Panc1 (cell line): ENCODE results near the gene PHKB.

Experiments
- CTCF ChIP-seq: fragments of 450-650 bp; IDR thresholded peaks from 2 replicates; pipeline ENCODE4 v1.5.1; 2017; ENCODE audit warnings: mild to moderate bottlenecking
- POLR2AphosphoS5 ChIP-seq: IDR thresholded peaks from 2 replicates; pipeline ENCODE4 v1.6.1; 2012; ENCODE audit warnings: mild to moderate bottlenecking, low read depth, low read length, moderate library complexity
- REST ChIP-seq, 2 experiments: IDR thresholded peaks; 2 replicates each; pipeline ENCODE4 v1.6.1; 2011 to 2012; ENCODE audit warnings: low read depth in 2 of 2, control low read depth in 1 of 2, low read length in 1 of 2, mild to moderate bottlenecking in 1 of 2, moderate library complexity in 1 of 2; ENCODE audit not compliant: insufficient read depth in 1 of 2
- SIN3A ChIP-seq: IDR thresholded peaks from 2 replicates; pipeline ENCODE4 v1.6.1; 2012; ENCODE audit warnings: low read depth, mild to moderate bottlenecking, low read length, moderate library complexity, borderline replicate concordance; ENCODE audit not compliant: insufficient read depth
- TCF7L2 ChIP-seq: IDR thresholded peaks from 2 replicates; pipeline ENCODE4 v1.6.1; 2011; ENCODE audit warnings: mild to moderate bottlenecking, low read depth, low read length, inconsistent platforms

- TF ChIP-seq CTCF (no peak), REST (IDR thresholded peaks at IDR 0.05; ENCODE audit: insufficient read depth in 1 of 2, low read depth in 2 of 2, low read length in 1 of 2) (no peak), POLR2AphosphoS5 (no peak), SIN3A (no peak), TCF7L2 (no peak)
These were observed 254.4 kb downstream of the PHKB start for GRCh38 chr16:47715442-47716083.
